Keratinocyte (primary cell): ENCODE measurements around the gene CHCHD2. TPM values are rescaled to one million over a fixed set of nuclear protein-coding genes. Genes with fewer than 3 reads are reported as not detected.
"Not testable (repeated sequence)": the region's sequence is repeated elsewhere in the genome, so short reads cannot be mapped to it uniquely, and the experiment has no call there.

Experiments used
- DNase-seq: peaks from one replicate; pipeline ENCODE4 v3.0.0-alpha.2; 2011; ENCODE audit warnings: low read depth, missing footprints, low spot score
- FAIRE-seq: peaks from 2 replicates; lab custom pipeline; 2011; peaks lifted over from hg19 to GRCh38; lab: Jason Lieb, UNC
- H2AFZ ChIP-seq: 2 replicates; pipeline ENCODE4 v1.6.0; 2012; ENCODE audit warnings: low read length, control low read depth, inconsistent platforms; ENCODE audit not compliant: control insufficient read depth
- H3K27ac ChIP-seq: 2 replicates; pipeline ENCODE4 v1.5.1; 2011; ENCODE audit warnings: low read length; ENCODE audit not compliant: control insufficient read depth, insufficient read depth
- H3K27me3 ChIP-seq: 3 replicates; pipeline ENCODE4 v1.6.0; 2011; ENCODE audit warnings: low read length; ENCODE audit not compliant: control insufficient read depth, insufficient read depth; ENCODE audit errors: extremely low read depth
- H3K36me3 ChIP-seq, 2 experiments: 2 replicates in 1 of 2; 3 replicates in 1 of 2; pipeline ENCODE4 v1.5.1; 2011; ENCODE audit warnings: low read length in 2 of 2, mild to moderate bottlenecking in 1 of 2; ENCODE audit not compliant: control insufficient read depth in 2 of 2, insufficient read depth in 2 of 2; ENCODE audit errors: extremely low read depth in 1 of 2
- H3K4me1 ChIP-seq: 3 replicates; pipeline ENCODE4 v1.5.1; 2011; ENCODE audit warnings: low read length; ENCODE audit not compliant: control insufficient read depth, insufficient read depth; ENCODE audit errors: extremely low read depth
- H3K4me2 ChIP-seq: 3 replicates; pipeline ENCODE4 v1.6.0; 2011; ENCODE audit warnings: low read depth, low read length; ENCODE audit not compliant: control insufficient read depth, insufficient read depth; ENCODE audit errors: extremely low read depth
- H3K4me3 ChIP-seq, 3 experiments: fragments of 200-600 bp in 1 of 3; sonication (generic) in 1 of 3; 2 replicates in 2 of 3; 3 replicates in 1 of 3; pipeline ENCODE4 v1.5.1; 2011 to 2016; ENCODE audit warnings: low read length in 3 of 3, mild to moderate bottlenecking in 3 of 3, control low read depth in 2 of 3, inconsistent platforms in 1 of 3, low read depth in 1 of 3, mixed read lengths in 1 of 3, mixed run types in 1 of 3, moderate library complexity in 1 of 3; ENCODE audit not compliant: control insufficient read depth in 2 of 3, insufficient read depth in 2 of 3; ENCODE audit errors: extremely low read depth in 1 of 3
- H3K79me2 ChIP-seq: 2 replicates; pipeline ENCODE4 v1.6.0; 2012; ENCODE audit warnings: low read length; ENCODE audit not compliant: control insufficient read depth, insufficient read depth
- H3K9ac ChIP-seq: 3 replicates; pipeline ENCODE4 v1.6.0; 2011; ENCODE audit warnings: low read length; ENCODE audit not compliant: control insufficient read depth, insufficient read depth; ENCODE audit errors: extremely low read depth
- H3K9me1 ChIP-seq: 3 replicates; pipeline ENCODE4 v1.6.0; 2011; ENCODE audit warnings: low read length; ENCODE audit not compliant: control insufficient read depth, insufficient read depth; ENCODE audit errors: extremely low read depth
- H3K9me3 ChIP-seq: 2 replicates; pipeline ENCODE4 v1.5.1; 2012; ENCODE audit warnings: low read depth, low read length; ENCODE audit not compliant: control insufficient read depth
- H4K20me1 ChIP-seq: 3 replicates; pipeline ENCODE4 v1.6.0; 2011; ENCODE audit warnings: low read length; ENCODE audit not compliant: control insufficient read depth, insufficient read depth; ENCODE audit errors: extremely low read depth
- CTCF ChIP-seq, 3 experiments: IDR thresholded peaks in 1 of 3; conservative IDR thresholded peaks in 1 of 3; optimal IDR thresholded peaks in 1 of 3; 2 replicates in 2 of 3; 3 replicates in 1 of 3; pipeline versions ENCODE3 to v1.5.1; 2011; ENCODE audit warnings: low read length in 3 of 3, mild to moderate bottlenecking in 3 of 3, moderate library complexity in 2 of 3, control low read depth in 1 of 3, inconsistent platforms in 1 of 3; ENCODE audit not compliant: insufficient read depth in 2 of 3; ENCODE audit errors: extremely low read depth in 1 of 3
- EZH2 ChIP-seq: IDR thresholded peaks from one replicate; pipeline ENCODE4 v1.6.1; 2012; ENCODE audit warnings: inconsistent platforms, mild to moderate bottlenecking, low read length, moderate library complexity
- dilution Hi-C: fragments of 300-500 bp; cut with MboI; formaldehyde crosslinking; loops from one replicate; pipeline ENCODE4 v1.7.0; 2020; ENCODE audit warnings: low sequenced_read_pairs; ENCODE audit not compliant: extremely low pct_ligation_motif_present
- polyA minus RNA-seq, 3 experiments: library from RNA; depleted of rRNA, polyadenylated mRNA; stranded (reverse); fragments of >200 nt; gene quantifications; 1 replicate in 1 of 3; 2 replicates in 1 of 3; 3 replicates in 1 of 3; pipeline ENCODE4 v1.2.3, GENCODE V29; 2011
- polyA plus RNA-seq, 5 experiments: library from polyadenylated mRNA; depleted of rRNA in 3 of 5; stranded (reverse) in 3 of 5; stranded (forward) in 1 of 5; unstranded in 1 of 5; fragments of >200 nt; gene quantifications; 1 replicate in 1 of 5; 2 replicates in 3 of 5; 3 replicates in 1 of 5; pipeline versions ENCODE4 v1.2.1 to v1.2.3, GENCODE V29; 2011 to 2012; ENCODE audit warnings: missing spikeins in 2 of 5, low read depth in 1 of 5, low replicate concordance in 1 of 5

The CHCHD2 gene
- polyA plus RNA-seq (277 to 420 TPM (median 379 TPM) in 3 replicates), polyA minus RNA-seq (91.7 to 102 TPM (median 101 TPM) in 3 replicates)
- polyA plus RNA-seq (2011; ENCODE audit: low read depth): 60.1 TPM
- 332 and 388 TPM in 2 replicates for polyA plus RNA-seq (2011; cell fraction: cytosol; rRNA removed)
- polyA plus RNA-seq (2011; cell fraction: nucleus; rRNA removed): 148 and 149 TPM in 2 replicates
- 332 and 463 TPM in 2 replicates for polyA plus RNA-seq (2012; ENCODE audit: low replicate concordance)
- 384 TPM for polyA minus RNA-seq (2011; cell fraction: cytosol; rRNA and poly(A)+ RNA removed)
- polyA minus RNA-seq (2011; cell fraction: nucleus; rRNA and poly(A)+ RNA removed): 59.7 and 72.6 TPM in 2 replicates

GRCh38 chr7:56106108-56107073, at the start of gene CHCHD2:
Gene CHCHD2, minus strand, starts transcription at chr7:56106476. Its CDS starts 63 bp downstream, at chr7:56106413.
- no peak for TF ChIP-seq EZH2
- TF ChIP-seq CTCF (optimal IDR thresholded peaks at IDR 0.05 in 1 of 3, IDR thresholded peaks at IDR 0.05 in 1 of 3, conservative IDR thresholded peaks at IDR 0.05 in 1 of 3; ENCODE audit: extremely low read depth in 1 of 3, insufficient read depth in 2 of 3, low read length in 3 of 3): no peak
- Histone ChIP-seq H3K79me2 (peaks cover 27% of the 10 kb centered on the region), H3K9ac (peak within 1 kb of the TSS; percentile 99), H3K4me2 (peak within 1 kb of the TSS; percentile 91), H4K20me1 (no peaks in the 10 kb centered on the region), H2AFZ (peak within 1 kb of the TSS; percentile 79), H3K36me3 (peaks cover 8 to 11% of the 10 kb centered on the region in 2 experiments), H3K4me3 (peak within 1 kb of the TSS; percentile 89 to 99 (median 95)), H3K4me1 (peaks cover 6% of the 10 kb centered on the region), H3K9me3 (no peaks in the 10 kb centered on the region), H3K27ac (peak within 1 kb of the TSS; percentile 99), H3K27me3 (no peaks in the 10 kb centered on the region), H3K9me1 (no peaks in the 10 kb centered on the region)
- peak; percentile 89 for DNase-seq
- FAIRE-seq: peak; percentile 84
- dilution Hi-C loops: no loop called here

GRCh38 chr7:56131062-56131461, 24.8 kb upstream of the CHCHD2 start:
- H3K9ac ChIP-seq, H3K4me1 ChIP-seq, dilution Hi-C loops, H3K4me3 ChIP-seq, H3K9me3 ChIP-seq, H4K20me1 ChIP-seq, H2AFZ ChIP-seq, H3K9me1 ChIP-seq, DNase-seq, H3K79me2 ChIP-seq, H3K27me3 ChIP-seq, H3K4me2 ChIP-seq, FAIRE-seq, H3K36me3 ChIP-seq, H3K27ac ChIP-seq: not testable (repeated sequence)
